CD4-positive, alpha-beta T cell treated with Interleukin-4 for 1 hour (primary cell): ENCODE results near the gene ANO9.

Source experiments
- DNase-seq, 2 donors: peaks; one replicate each; pipeline ENCODE4 v3.0.0-alpha.2; 2020 to 2022

ANO9 gene

GRCh38 chr11:380996-381395 is 60.8 kb downstream of the ANO9 start:
- DNase-seq, result no peak

GRCh38 chr11:380491-380890 is 61.3 kb downstream of the ANO9 start:
- DNase-seq, result no peak

- no peak for DNase-seq
Measured at GRCh38 chr11:380095-380480, 61.7 kb downstream of the ANO9 start.

GRCh38 chr11:379205-380094 is 62.4 kb downstream of the ANO9 start:
- DNase-seq, result no peak

GRCh38 chr11:377883-378500 is 63.8 kb downstream of the ANO9 start:
- DNase-seq, result no peak

- no peak for DNase-seq
Measured at GRCh38 chr11:377174-377865, 64.5 kb downstream of the ANO9 start.

- no peak for DNase-seq
Measured at GRCh38 chr11:376531-377173, 65.2 kb downstream of the ANO9 start.

GRCh38 chr11:375065-376025 is 66.5 kb downstream of the ANO9 start:
- no peak for DNase-seq

- no peak for DNase-seq
Measured at GRCh38 chr11:373716-374551, 67.9 kb downstream of the ANO9 start.

- no peak for DNase-seq
Measured at GRCh38 chr11:372809-373715, 68.7 kb downstream of the ANO9 start.

- no peak for DNase-seq
Measured at GRCh38 chr11:371716-372590, 69.9 kb downstream of the ANO9 start.

- no peak for DNase-seq
Measured at GRCh38 chr11:371051-371450, 70.8 kb downstream of the ANO9 start.

- DNase-seq, result no peak
Measured at GRCh38 chr11:370070-370941, 71.5 kb downstream of the ANO9 start.

GRCh38 chr11:369336-370018 is 72.3 kb downstream of the ANO9 start, which contains the start of gene B4GALNT4:
B4GALNT4 (plus strand) TSS chr11:369499; CDS start chr11:369804, 305 bp downstream.
- DNase-seq, result peak in 1 of 2 donors; percentile 37

- no peak for DNase-seq
Measured at GRCh38 chr11:368414-369335, 73.1 kb downstream of the ANO9 start.

- DNase-seq, result no peak
Measured at GRCh38 chr11:367956-368413, 73.8 kb downstream of the ANO9 start.
